RWPE1 (cell line): ENCODE results near the gene ZFPL1.
"Not testable (repeated sequence)": the region's sequence is repeated elsewhere in the genome, so short reads cannot be mapped to it uniquely, and the experiment has no call there.

Experiments used
- CTCF ChIA-PET: fragments of 350-600 bp; sonication (Branson Sonifier 250); formaldehyde crosslinking; extraction: SDS; loops from one replicate; lab custom pipeline; 2021; lab: Yijun Ruan, JAX
- POLR2A ChIA-PET: fragments of 400-600 bp; formaldehyde crosslinking; extraction: SDS; loops from one replicate; lab custom pipeline; 2020; ENCODE audit warnings: antibody characterized with exemption; ENCODE audit not compliant: low non-redundant PET; lab: Yijun Ruan, JAX
- DNase-seq: peaks from one replicate; pipeline ENCODE4 v3.0.0; 2012; ENCODE audit warnings: low spot score
- H3K27ac ChIP-seq: fragments of 450-650 bp; 2 replicates; pipeline ENCODE4 v1.5.1; 2017
- CTCF ChIP-seq: fragments of 450-650 bp; conservative IDR thresholded peaks from 2 replicates; pipeline ENCODE4 v1.5.1; 2017; ENCODE audit warnings: low read depth, mild to moderate bottlenecking

Gene ZFPL1

GRCh38 chr11:65118097-65118837, 34.2 kb downstream of the ZFPL1 start:
- ChIA-PET CTCF (interaction anchor here (0.7 kb wide), 1 partner anchor 227 kb away, joined by 4 read pairs; no protein-coding TSS in a partner anchor), POLR2A (interaction anchor here (0.5 to 1.3 kb wide), 2 partner anchors 55 to 63 kb away, joined by 5 read pairs; partner anchors contain the start of gene CAPN1)
- TF ChIP-seq CTCF = peak; percentile 54
- peak overlapping the region; percentile 86 for H3K27ac ChIP-seq
- DNase-seq = no peak

GRCh38 chr11:65118891-65119669, 35.1 kb downstream of the ZFPL1 start:
- POLR2A ChIA-PET = interaction anchor here (0.5 to 1.3 kb wide), 2 partner anchors 55 to 62 kb away, joined by 5 read pairs; partner anchors contain the start of gene CAPN1
- DNase-seq, CTCF ChIA-PET: not testable (repeated sequence)
- peak overlapping the region; percentile 86 for H3K27ac ChIP-seq

GRCh38 chr11:65119670-65119995, 35.6 kb downstream of the ZFPL1 start:
- CTCF ChIA-PET = no interaction called here
- no peak for DNase-seq
- peak overlapping the region; percentile 86 for H3K27ac ChIP-seq
- no peak for TF ChIP-seq CTCF
- POLR2A ChIA-PET = no interaction called here

GRCh38 chr11:65120831-65121230, 36.8 kb downstream of the ZFPL1 start:
- POLR2A ChIA-PET = interaction anchor here (1.7 kb wide), 1 partner anchor 10 kb away, joined by 9 read pairs; no protein-coding TSS in a partner anchor
- CTCF ChIA-PET = interaction anchor here (0.6 to 1.5 kb wide), 4 partner anchors 9 to 106 kb away, joined by 3 to 4 read pairs (median 4); partner anchors contain the start of gene TM7SF2
- no peak for DNase-seq
- TF ChIP-seq CTCF = no peak
- H3K27ac ChIP-seq = peak overlapping the region; percentile 48

- no peak for DNase-seq
- ChIA-PET POLR2A (interaction anchor here (0.6 to 1.9 kb wide), 6 partner anchors 9 to 148 kb away, joined by 3 to 9 read pairs (median 8); partner anchors contain the start of genes CAPN1, SYVN1 and TM7SF2), CTCF (interaction anchor here (0.6 to 1.5 kb wide), 5 partner anchors 10 to 71 kb away, joined by 3 to 12 read pairs (median 4); partner anchors contain the start of gene TM7SF2)
- no peak for TF ChIP-seq CTCF
- H3K27ac ChIP-seq = peak overlapping the region; percentile 88
Measured at GRCh38 chr11:65121447-65121864, 37.4 kb downstream of the ZFPL1 start.

- CTCF ChIA-PET = interaction anchor here (0.6 to 1.5 kb wide), 7 partner anchors 10 to 70 kb away, joined by 3 to 12 read pairs (median 3); partner anchors contain the start of gene TM7SF2
- TF ChIP-seq CTCF = no peak
- peak within 1 kb of the TSS; percentile 88 for H3K27ac ChIP-seq
- POLR2A ChIA-PET = interaction anchor here (0.6 to 1.9 kb wide), 10 partner anchors 9 to 260 kb away, joined by 3 to 9 read pairs (median 7); partner anchors contain the start of genes CAPN1, SYVN1 and TM7SF2
- DNase-seq = peak; percentile 92
Measured at GRCh38 chr11:65121865-65122696, 38.1 kb downstream of the ZFPL1 start, which contains the start of the genes FAU and MRPL49. Gene FAU (minus strand): TSS chr11:65122134. CDS start chr11:65121813, 321 bp downstream. Gene MRPL49 (plus strand): TSS chr11:65122321. CDS start chr11:65122347, 26 bp downstream.
